Tongue (tissue), 2 donors: Measurements from ENCODE around the gene SSBP3. TPM values are rescaled to one million over a fixed set of nuclear protein-coding genes. Genes with fewer than 3 reads are reported as not detected.

ENCODE experiments used
- DNase-seq: peaks from one replicate; pipeline ENCODE4 v3.0.0-alpha.2; 2015
- total RNA-seq: library from RNA; depleted of rRNA; stranded (reverse); fragments of >200 nt; gene quantifications from one replicate; pipeline ENCODE4 v1.2.3, GENCODE V29; 2014

The SSBP3 gene
- total RNA-seq, 1 donor from 2014 or later: 17.2 TPM

GRCh38 chr1:54329312-54330003 is 76.7 kb downstream of the SSBP3 start:
- no peak for DNase-seq

GRCh38 chr1:54328066-54328636 is 78.0 kb downstream of the SSBP3 start:
- DNase-seq: no peak

- no peak for DNase-seq
Observed at GRCh38 chr1:54327386-54328065, 78.7 kb downstream of the SSBP3 start.

- DNase-seq: peak; percentile 76
Observed at GRCh38 chr1:54326543-54327385, 79.4 kb downstream of the SSBP3 start.

- no peak for DNase-seq
Observed at GRCh38 chr1:54325703-54326461, 80.3 kb downstream of the SSBP3 start.

GRCh38 chr1:54325284-54325683 is 80.9 kb downstream of the SSBP3 start:
- DNase-seq: no peak

GRCh38 chr1:54324251-54325140 is 81.7 kb downstream of the SSBP3 start:
- DNase-seq: peak; percentile 81

GRCh38 chr1:54323921-54324250 is 82.3 kb downstream of the SSBP3 start:
- DNase-seq: no peak

GRCh38 chr1:54323324-54323739 is 82.9 kb downstream of the SSBP3 start:
- DNase-seq: no peak

GRCh38 chr1:54318246-54318814 is 87.9 kb downstream of the SSBP3 start:
- DNase-seq: no peak

- DNase-seq: no peak
Observed at GRCh38 chr1:54317084-54317483, 89.1 kb downstream of the SSBP3 start.

- DNase-seq: no peak
Observed at GRCh38 chr1:54315099-54315498, 91.1 kb downstream of the SSBP3 start.

- DNase-seq: no peak
Observed at GRCh38 chr1:54314696-54315095, 91.5 kb downstream of the SSBP3 start.

- peak; percentile 84 for DNase-seq
Observed at GRCh38 chr1:54312796-54313316, 93.3 kb downstream of the SSBP3 start.

GRCh38 chr1:54311506-54311905 is 94.7 kb downstream of the SSBP3 start:
- DNase-seq: no peak

GRCh38 chr1:54310439-54311328 is 95.5 kb downstream of the SSBP3 start:
- DNase-seq: no peak

GRCh38 chr1:54309631-54310366 is 96.4 kb downstream of the SSBP3 start:
- peak; percentile 78 for DNase-seq

- no peak for DNase-seq
Observed at GRCh38 chr1:54307305-54307704, 98.9 kb downstream of the SSBP3 start.
